Neuronal stem cell (in vitro differentiated cells): ENCODE data around the gene KAZN.

Experiments
- DNase-seq: peaks from one replicate; pipeline ENCODE4 v3.0.0-alpha.2; 2013; ENCODE audit warnings: low spot score
- H2AFZ ChIP-seq: one replicate; pipeline ENCODE4 v1.6.1; 2013; ENCODE audit warnings: mild to moderate bottlenecking, low read length, inconsistent platforms
- H2AK5ac ChIP-seq: 2 replicates; pipeline ENCODE4 v1.6.1; 2013; ENCODE audit warnings: low read depth, mild to moderate bottlenecking, inconsistent platforms, low read length, moderate library complexity, mixed read lengths
- H2BK120ac ChIP-seq: 2 replicates; pipeline ENCODE4 v1.6.1; 2013; ENCODE audit warnings: low read depth, mild to moderate bottlenecking, inconsistent platforms, low read length, moderate library complexity, mixed read lengths
- H2BK12ac ChIP-seq: one replicate; pipeline ENCODE4 v1.6.1; 2013; ENCODE audit warnings: low read length, inconsistent platforms
- H2BK15ac ChIP-seq: 2 replicates; pipeline ENCODE4 v1.6.1; 2013; ENCODE audit warnings: mild to moderate bottlenecking, low read length, inconsistent platforms, mixed read lengths
- H2BK5ac ChIP-seq: one replicate; pipeline ENCODE4 v1.6.1; 2013; ENCODE audit warnings: inconsistent platforms, mild to moderate bottlenecking, low read length, moderate library complexity
- H3K14ac ChIP-seq: one replicate; pipeline ENCODE4 v1.6.1; 2013; ENCODE audit warnings: low read length, inconsistent platforms
- H3K18ac ChIP-seq: 2 replicates; pipeline ENCODE4 v1.6.1; 2013; ENCODE audit warnings: low read length, inconsistent platforms
- H3K23ac ChIP-seq: 2 replicates; pipeline ENCODE4 v1.6.1; 2013; ENCODE audit warnings: low read depth, mild to moderate bottlenecking, mixed read lengths, low read length, inconsistent platforms; ENCODE audit not compliant: poor library complexity
- H3K27ac ChIP-seq: replicated peaks from 3 replicates; pipeline ENCODE4 v1.5.1; 2013; ENCODE audit warnings: low read length, inconsistent platforms
- H3K27me3 ChIP-seq, 3 experiments: 2 replicates each; pipeline ENCODE4 v1.6.1; 2013; ENCODE audit warnings: low read length in 3 of 3, mild to moderate bottlenecking in 2 of 3, inconsistent platforms in 1 of 3, low read depth in 1 of 3, mixed read lengths in 1 of 3, moderate library complexity in 1 of 3; ENCODE audit not compliant: control insufficient read depth in 3 of 3, insufficient read depth in 3 of 3
- H3K36me3 ChIP-seq, 2 donors: replicated peaks in 1 of 2; 2 replicates each; pipeline ENCODE4 v1.6.1; 2013; ENCODE audit warnings: low read length in 2 of 2; ENCODE audit not compliant: control insufficient read depth in 2 of 2, insufficient read depth in 2 of 2
- H3K4ac ChIP-seq: 2 replicates; pipeline ENCODE4 v1.6.1; 2013; ENCODE audit warnings: inconsistent platforms, mild to moderate bottlenecking, low read length, moderate library complexity
- H3K4me1 ChIP-seq, 2 donors: 1 replicate in 1 of 2; 2 replicates in 1 of 2; pipeline ENCODE4 v1.6.1; 2013; ENCODE audit warnings: low read length in 2 of 2, low read depth in 1 of 2; ENCODE audit not compliant: control insufficient read depth in 2 of 2, insufficient read depth in 1 of 2
- H3K4me2 ChIP-seq: one replicate; pipeline ENCODE4 v1.6.1; 2013; ENCODE audit warnings: mild to moderate bottlenecking, low read length, inconsistent platforms; ENCODE audit not compliant: insufficient read depth, poor library complexity, severe bottlenecking
- H3K4me3 ChIP-seq, 2 donors: 2 replicates each; pipeline ENCODE4 v1.5.1; 2013; ENCODE audit warnings: low read length in 2 of 2, mild to moderate bottlenecking in 2 of 2, inconsistent platforms in 1 of 2, moderate library complexity in 1 of 2
- H3K79me1 ChIP-seq: one replicate; pipeline ENCODE4 v1.6.1; 2013; ENCODE audit warnings: low read depth, mild to moderate bottlenecking, inconsistent platforms, low read length, moderate library complexity
- H3K9ac ChIP-seq: one replicate; pipeline ENCODE4 v1.6.1; 2013; ENCODE audit warnings: mild to moderate bottlenecking, low read depth, low read length, inconsistent platforms; ENCODE audit not compliant: poor library complexity
- H3K9me3 ChIP-seq, 2 donors: replicated peaks in 1 of 2; 2 replicates each; pipeline versions ENCODE3 to v1.6.1; 2013; ENCODE audit warnings: low read length in 2 of 2, mild to moderate bottlenecking in 2 of 2, inconsistent platforms in 1 of 2, low read depth in 1 of 2, mixed read lengths in 1 of 2, moderate library complexity in 1 of 2; ENCODE audit not compliant: control insufficient read depth in 2 of 2, insufficient read depth in 1 of 2
- H4K8ac ChIP-seq: one replicate; pipeline ENCODE4 v1.6.1; 2013; ENCODE audit warnings: low read depth, mild to moderate bottlenecking, inconsistent platforms, low read length, moderate library complexity
- H4K91ac ChIP-seq: one replicate; pipeline ENCODE4 v1.6.1; 2013; ENCODE audit warnings: low read length, low read depth, mild to moderate bottlenecking, inconsistent platforms; ENCODE audit not compliant: poor library complexity
- WGBS, 2 donors: extraction: QIAGEN DNeasy Blood & Tissue Kit; methylation state at CpG; one replicate each; pipeline ENCODE4 v1.1.7; 2013; ENCODE audit warnings: missing lambda C conversion rate in 2 of 2, mixed read lengths in 1 of 2; ENCODE audit not compliant: insufficient read length in 2 of 2, insufficient replicate concordance in 1 of 2; ENCODE audit errors: extremely low coverage in 2 of 2; 5-methylcytosine and 5-hydroxymethylcytosine counted together

The KAZN gene

DNA sequence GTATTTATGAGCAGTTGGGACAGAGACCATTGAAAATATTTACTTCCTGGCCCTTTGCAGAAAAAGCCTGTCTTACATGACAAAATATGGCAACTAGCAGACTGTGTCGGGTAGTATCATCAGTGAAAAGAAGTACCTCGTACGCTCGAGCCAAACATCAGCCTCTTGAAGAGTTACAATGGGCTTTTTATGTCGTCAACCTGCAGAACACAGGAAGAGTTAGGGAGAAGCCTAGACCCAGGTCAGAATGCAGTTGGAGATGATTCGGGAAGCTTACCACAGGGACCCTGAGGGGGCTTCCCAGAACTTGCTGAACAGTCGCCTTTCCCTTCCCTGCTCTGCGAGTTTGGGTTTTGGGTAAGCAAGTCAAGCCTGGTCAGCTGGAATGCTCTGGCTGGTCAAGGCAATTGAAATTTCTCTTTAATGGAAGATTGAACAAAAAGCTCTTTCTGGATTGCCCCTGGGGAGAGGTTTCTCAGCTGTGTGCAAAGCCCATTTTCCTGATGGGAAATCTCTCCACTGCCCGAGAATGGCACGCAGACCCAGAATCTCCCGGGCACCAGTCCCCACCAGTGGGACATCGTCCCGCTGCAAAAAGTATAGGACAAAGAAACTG is 291.4 kb downstream of the KAZN start:
- Histone ChIP-seq H2AK5ac (no peak overlapping the region), H3K23ac (no peak overlapping the region), H3K27me3 (no peaks in the 10 kb centered on the region), H3K14ac (no peak overlapping the region), H3K4me3 (no peak overlapping the region), H3K27ac (no peak overlapping the region), H3K9me3 (peaks cover 0 to 5% of the 10 kb centered on the region in 2 donors), H2BK12ac (no peak overlapping the region), H4K8ac (no peak overlapping the region), H3K18ac (no peak overlapping the region), H3K79me1 (no peaks in the 10 kb centered on the region), H3K4me2 (no peak overlapping the region), H2AFZ (no peak overlapping the region), H4K91ac (no peak overlapping the region), H2BK120ac (no peak overlapping the region), H3K4me1 (peaks cover 10 to 13% of the 10 kb centered on the region in 2 donors), H2BK5ac (no peak overlapping the region), H2BK15ac (no peak overlapping the region), H3K36me3 (no peaks in the 10 kb centered on the region), H3K4ac (no peak overlapping the region), H3K9ac (no peak overlapping the region)
- WGBS, 2 donors: no CpG with 5 or more reads among the region's 13 CpGs
- DNase-seq: no peak

DNA sequence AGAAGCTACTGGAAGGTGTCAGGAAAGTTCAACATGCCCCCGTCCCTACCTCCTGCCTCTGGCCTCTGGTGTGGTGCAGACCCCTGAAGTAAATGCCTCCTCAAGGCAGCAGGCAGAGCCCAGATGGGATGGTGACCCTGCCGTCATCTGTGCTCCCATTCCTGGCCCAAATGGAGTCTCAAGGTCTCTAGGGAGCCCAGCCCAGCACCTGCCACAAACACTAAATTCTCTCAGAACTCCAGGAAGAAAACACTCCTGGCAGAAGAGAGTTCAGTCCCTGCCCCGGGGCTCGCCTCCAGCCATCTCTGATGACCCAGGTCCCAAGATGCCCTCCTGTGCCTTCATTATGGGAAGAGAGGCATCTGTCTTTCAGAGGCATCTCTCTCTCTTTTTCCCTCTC is 293.5 kb downstream of the KAZN start:
- Histone ChIP-seq H3K27me3 (no peaks in the 10 kb centered on the region), H4K91ac (no peak overlapping the region), H3K9ac (no peak overlapping the region), H2AK5ac (peak overlapping the region; percentile 29), H3K23ac (no peak overlapping the region), H3K9me3 (peaks cover 0 to 5% of the 10 kb centered on the region in 2 donors), H3K79me1 (no peaks in the 10 kb centered on the region), H3K4me3 (no peak overlapping the region), H3K18ac (peak overlapping the region; percentile 65), H4K8ac (no peak overlapping the region), H3K4me1 (peaks cover 17% of the 10 kb centered on the region in 2 donors), H3K4me2 (no peak overlapping the region), H3K4ac (no peak overlapping the region), H2BK5ac (no peak overlapping the region), H2BK120ac (no peak overlapping the region), H2BK15ac (peak overlapping the region; percentile 24), H3K27ac (no peak overlapping the region), H2BK12ac (no peak overlapping the region), H2AFZ (no peak overlapping the region), H3K36me3 (no peaks in the 10 kb centered on the region), H3K14ac (no peak overlapping the region)
- no peak for DNase-seq
- no CpG with 5 or more reads among the region's 4 CpGs for WGBS, 2 donors

DNA sequence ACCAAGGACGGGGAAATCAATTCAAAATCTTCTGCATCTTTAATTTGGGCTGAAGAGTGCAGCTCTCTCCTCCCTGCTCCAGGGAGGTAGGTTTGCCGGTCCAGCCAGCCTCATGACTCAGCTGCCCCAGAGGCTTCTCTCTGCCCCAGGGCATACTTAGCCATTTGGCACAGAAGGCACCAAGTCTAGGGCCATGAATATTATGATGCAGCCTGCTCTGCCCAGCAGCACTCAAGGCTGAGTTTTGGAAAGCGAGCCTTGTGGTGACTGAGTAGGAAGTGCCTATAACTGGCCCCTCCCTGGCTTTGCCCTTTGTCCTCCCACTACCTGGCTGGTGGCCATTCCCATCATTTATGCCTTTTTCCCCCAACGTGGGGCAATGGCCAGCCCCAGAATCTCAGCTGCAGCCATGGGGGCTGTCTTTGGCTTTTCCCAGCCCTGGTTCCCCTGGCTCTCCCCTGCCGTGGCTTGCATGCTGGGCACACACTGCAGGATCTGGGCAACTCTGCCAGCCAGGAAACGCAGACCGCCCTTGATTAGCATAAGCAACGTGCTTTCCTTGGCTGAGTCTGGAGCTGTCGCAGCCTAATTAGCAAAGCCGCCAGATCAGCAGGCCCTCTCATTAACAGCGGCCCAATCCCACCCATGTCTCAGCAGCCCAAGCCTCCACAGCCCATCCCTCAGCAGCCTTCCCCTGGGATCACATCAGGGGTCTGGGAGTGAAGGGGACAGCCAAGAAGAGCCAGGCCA is 296.5 kb downstream of the KAZN start:
- H3K4me3 ChIP-seq: no peak overlapping the region
- no peaks in the 10 kb centered on the region for H3K27me3 ChIP-seq
- no peak overlapping the region for H2AFZ ChIP-seq
- H2BK5ac ChIP-seq: no peak overlapping the region
- H3K4me1 ChIP-seq: peaks cover 6 to 11% of the 10 kb centered on the region in 2 donors
- H4K91ac ChIP-seq: no peak overlapping the region
- H3K4me2 ChIP-seq: no peak overlapping the region
- H3K9ac ChIP-seq: no peak overlapping the region
- H2BK12ac ChIP-seq: no peak overlapping the region
- H2BK120ac ChIP-seq: no peak overlapping the region
- no peak overlapping the region for H3K4ac ChIP-seq
- no peak overlapping the region for H2BK15ac ChIP-seq
- peaks cover 0 to 8% of the 10 kb centered on the region in 2 donors for H3K36me3 ChIP-seq
- DNase-seq: no peak
- H2AK5ac ChIP-seq: no peak overlapping the region
- no peak overlapping the region for H3K23ac ChIP-seq
- H3K14ac ChIP-seq: no peak overlapping the region
- no peak overlapping the region for H4K8ac ChIP-seq
- no peak overlapping the region for H3K18ac ChIP-seq
- WGBS, 2 donors: no CpG with 5 or more reads among the region's 11 CpGs
- no peaks in the 10 kb centered on the region for H3K79me1 ChIP-seq
- no peaks in the 10 kb centered on the region for H3K9me3 ChIP-seq
- no peak overlapping the region for H3K27ac ChIP-seq

DNA sequence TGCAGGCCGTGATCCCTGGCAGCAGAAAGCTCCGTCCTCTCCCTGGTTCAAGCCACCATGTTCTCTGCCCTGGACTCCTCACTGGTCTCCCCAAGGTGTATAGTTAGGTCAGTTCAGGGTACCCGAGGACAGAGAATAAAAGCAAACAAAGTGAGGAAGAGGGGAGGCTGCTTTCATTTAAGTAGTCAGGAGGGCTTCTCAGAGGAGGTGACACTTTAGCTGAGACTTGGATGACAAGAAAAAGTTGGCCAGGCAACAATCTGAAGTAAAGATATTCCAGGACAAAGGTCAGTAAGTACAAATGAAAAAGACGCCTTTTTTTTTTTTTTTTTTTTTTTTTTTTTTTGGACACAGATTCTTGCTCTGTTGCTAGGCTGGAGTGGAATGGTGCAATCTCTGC is 297.2 kb downstream of the KAZN start:
- H3K4me2 ChIP-seq: no peak overlapping the region
- H3K27ac ChIP-seq: no peak overlapping the region
- H3K23ac ChIP-seq: no peak overlapping the region
- H3K4ac ChIP-seq: no peak overlapping the region
- H2BK12ac ChIP-seq: no peak overlapping the region
- H3K9me3 ChIP-seq: no peaks in the 10 kb centered on the region
- no peak overlapping the region for H3K9ac ChIP-seq
- no peaks in the 10 kb centered on the region for H3K27me3 ChIP-seq
- no CpG with 5 or more reads among the region's 4 CpGs for WGBS, 2 donors
- H3K4me3 ChIP-seq: no peak overlapping the region
- H2BK120ac ChIP-seq: no peak overlapping the region
- no peak overlapping the region for H3K14ac ChIP-seq
- no peak overlapping the region for H3K18ac ChIP-seq
- H2BK15ac ChIP-seq: no peak overlapping the region
- no peak overlapping the region for H2AK5ac ChIP-seq
- H4K91ac ChIP-seq: no peak overlapping the region
- peaks cover 6 to 10% of the 10 kb centered on the region in 2 donors for H3K4me1 ChIP-seq
- H2BK5ac ChIP-seq: no peak overlapping the region
- H3K79me1 ChIP-seq: no peaks in the 10 kb centered on the region
- no peak overlapping the region for H4K8ac ChIP-seq
- no peak for DNase-seq
- no peak overlapping the region for H2AFZ ChIP-seq
- peaks cover 0 to 8% of the 10 kb centered on the region in 2 donors for H3K36me3 ChIP-seq
